Measurements from ENCODE around the gene SLC22A31.

The SLC22A31 gene

DNA sequence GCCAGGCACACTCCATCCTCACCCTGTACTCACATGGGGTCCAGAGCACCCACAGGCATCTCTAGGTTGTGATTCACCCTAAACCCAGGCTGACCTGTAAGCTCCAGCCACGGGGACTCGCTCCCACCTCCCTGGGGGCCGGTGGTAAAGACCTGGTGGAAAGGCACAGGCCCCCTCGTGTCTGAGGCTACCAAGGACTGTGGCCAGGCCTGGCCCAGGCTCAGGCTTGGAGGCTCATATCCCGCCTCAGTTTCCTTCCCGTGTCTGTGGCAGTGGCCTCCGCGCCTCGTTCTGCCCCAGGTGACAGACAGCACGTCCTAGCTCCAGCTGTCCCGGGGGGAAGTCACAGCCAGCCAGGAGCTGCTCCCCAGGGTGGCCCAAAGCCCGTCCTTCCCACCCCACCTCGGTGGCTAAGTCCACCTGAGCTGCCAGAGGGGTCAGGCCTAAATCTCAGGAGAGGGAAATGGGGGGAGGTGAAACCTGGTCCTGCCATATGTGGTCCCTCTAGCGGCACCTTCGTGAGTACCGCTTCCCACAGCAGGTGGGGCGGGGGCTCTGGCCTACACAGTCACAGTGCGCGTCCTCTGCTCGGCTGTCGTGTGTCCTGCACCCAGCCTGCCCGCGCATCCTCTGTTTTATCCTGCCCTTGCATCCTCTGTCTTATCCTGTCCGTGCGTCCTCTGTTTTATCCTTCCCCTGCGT lies 16.2 kb downstream of the SLC22A31 start:
- no peaks in the 10 kb centered on the region for H3K27me3 Mint-ChIP-seq (ENCODE audit: low read depth)
- H3K4me1 Mint-ChIP-seq (ENCODE audit: low read depth), result no peaks in the 10 kb centered on the region
- no peak overlapping the region for H3K4me3 Mint-ChIP-seq
- no peak overlapping the region for H3K27ac Mint-ChIP-seq
- no peaks in the 10 kb centered on the region for H3K9me3 Mint-ChIP-seq
- H3K36me3 Mint-ChIP-seq (ENCODE audit: low read depth), result no peaks in the 10 kb centered on the region

DNA sequence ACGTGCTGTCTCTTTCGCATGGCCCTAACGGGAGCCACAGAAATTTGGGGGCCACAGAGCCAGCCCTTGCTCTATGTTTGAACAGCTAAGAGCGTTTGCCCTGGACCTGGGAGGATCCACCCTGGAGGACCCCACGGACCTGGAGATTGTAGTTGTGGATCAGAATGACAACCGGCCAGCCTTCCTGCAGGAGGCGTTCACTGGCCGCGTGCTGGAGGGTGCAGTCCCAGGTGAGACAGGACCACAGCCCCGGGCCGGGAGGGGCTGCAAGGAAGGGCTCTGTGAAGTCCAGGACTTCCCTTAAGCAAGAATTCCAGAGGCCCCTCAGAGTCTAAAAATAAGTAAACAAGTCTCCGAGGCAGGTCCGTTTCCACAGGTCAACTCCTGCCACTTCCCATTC lies 16.9 kb downstream of the SLC22A31 start:
- Mint-ChIP-seq H3K27ac (no peak overlapping the region), H3K4me1 (ENCODE audit: low read depth) (no peaks in the 10 kb centered on the region), H3K36me3 (ENCODE audit: low read depth) (no peaks in the 10 kb centered on the region), H3K4me3 (no peak overlapping the region), H3K27me3 (ENCODE audit: low read depth) (no peaks in the 10 kb centered on the region), H3K9me3 (no peaks in the 10 kb centered on the region)

DNA sequence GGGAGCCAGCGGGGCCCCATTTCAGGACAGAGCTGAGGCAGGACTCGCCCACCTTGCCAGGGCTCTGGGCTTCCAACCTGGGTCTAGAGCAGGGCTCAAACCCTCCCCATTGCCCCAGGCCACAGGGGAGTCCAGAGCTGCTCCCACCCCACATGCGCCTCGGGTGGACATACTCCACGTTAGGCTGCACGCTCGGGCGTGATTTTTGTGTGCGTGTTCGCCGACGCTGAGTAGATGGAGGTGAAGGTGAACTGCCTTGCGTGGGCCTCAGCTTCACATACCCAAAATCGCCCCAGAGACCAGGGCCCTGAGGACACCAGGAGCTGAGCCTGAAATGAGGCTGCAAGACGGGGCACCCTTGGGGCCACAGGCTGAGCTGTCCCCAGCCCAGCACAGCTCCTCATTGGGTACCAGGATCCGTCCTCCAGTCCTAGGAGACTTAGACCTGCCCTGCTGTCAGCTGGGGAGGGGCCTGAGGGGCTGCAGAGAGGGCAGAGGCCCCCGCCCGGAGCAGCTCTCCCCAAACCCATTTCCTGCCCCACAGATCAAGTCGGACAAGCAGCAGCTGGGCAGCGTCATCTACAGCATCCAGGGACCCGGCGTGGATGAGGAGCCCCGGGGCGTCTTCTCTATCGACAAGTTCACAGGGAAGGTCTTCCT lies 20.6 kb downstream of the SLC22A31 start:
- no peak overlapping the region for H3K4me3 Mint-ChIP-seq
- no peaks in the 10 kb centered on the region for H3K27me3 Mint-ChIP-seq (ENCODE audit: low read depth)

DNA sequence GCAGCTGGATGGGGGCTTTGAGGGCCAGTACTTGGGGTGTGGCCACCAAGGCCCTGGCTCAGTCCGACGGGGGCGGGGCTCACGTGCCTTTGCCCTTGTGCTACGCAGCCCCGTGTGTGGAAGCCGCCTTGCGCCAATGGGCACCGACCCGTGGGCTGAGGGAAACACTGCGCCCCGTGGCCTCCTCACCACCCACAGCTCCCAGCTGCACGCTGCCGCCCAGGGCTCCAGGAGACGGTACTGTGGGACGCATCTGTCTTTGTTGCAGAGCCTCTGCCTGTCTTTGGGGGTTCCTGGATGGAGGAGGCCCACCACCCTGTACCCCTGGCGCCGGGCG lies 21.2 kb downstream of the SLC22A31 start:
- Mint-ChIP-seq H3K27me3 (ENCODE audit: low read depth) (no peaks in the 10 kb centered on the region), H3K27ac (no peak overlapping the region), H3K9me3 (no peaks in the 10 kb centered on the region), H3K36me3 (ENCODE audit: low read depth) (no peaks in the 10 kb centered on the region), H3K4me1 (ENCODE audit: low read depth) (no peaks in the 10 kb centered on the region), H3K4me3 (no peak overlapping the region)

More for the DNA sequence above, 20.6 kb downstream of the SLC22A31 start:
- no peaks in the 10 kb centered on the region for H3K9me3 Mint-ChIP-seq
- no peaks in the 10 kb centered on the region for H3K36me3 Mint-ChIP-seq (ENCODE audit: low read depth)
- H3K4me1 Mint-ChIP-seq (ENCODE audit: low read depth), result no peaks in the 10 kb centered on the region
- H3K27ac Mint-ChIP-seq, result no peak overlapping the region

DNA sequence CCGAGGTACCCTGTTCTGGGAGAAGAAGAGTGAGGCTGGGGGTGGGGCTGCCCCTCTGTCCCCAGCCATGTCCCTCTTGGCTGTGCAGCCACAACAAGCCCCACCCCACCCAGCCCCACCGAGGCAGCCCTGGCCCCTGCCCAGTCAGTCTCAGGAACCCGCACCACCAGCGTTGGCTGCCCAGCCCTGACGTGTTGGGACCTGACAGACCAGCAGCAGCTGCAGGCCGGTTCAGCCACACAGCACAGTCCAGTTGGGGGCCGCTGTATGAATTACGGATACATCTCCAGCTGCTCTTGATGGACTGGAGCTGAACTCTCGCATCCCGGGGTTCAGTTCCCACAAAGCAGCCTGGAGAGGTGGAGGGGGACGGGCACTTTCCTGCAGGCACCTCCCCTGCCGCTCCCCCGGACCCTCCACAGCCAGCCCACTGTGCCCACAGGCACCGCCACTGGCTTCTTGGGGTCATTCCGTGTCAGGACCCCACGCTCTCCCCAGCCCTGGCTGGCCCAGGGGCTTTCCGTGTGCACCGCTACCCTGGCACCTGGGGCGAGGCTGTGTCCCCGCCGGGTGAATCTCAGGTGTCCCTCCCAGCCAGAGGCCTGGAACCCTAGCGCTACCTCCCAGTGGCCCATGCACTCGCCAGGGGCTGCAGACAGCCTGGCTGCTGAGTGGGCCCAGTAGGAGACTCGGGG lies 21.7 kb downstream of the SLC22A31 start:
- Mint-ChIP-seq H3K36me3 (ENCODE audit: low read depth) (no peaks in the 10 kb centered on the region), H3K4me3 (no peak overlapping the region), H3K4me1 (ENCODE audit: low read depth) (no peaks in the 10 kb centered on the region), H3K9me3 (no peaks in the 10 kb centered on the region), H3K27me3 (ENCODE audit: low read depth) (no peaks in the 10 kb centered on the region), H3K27ac (no peak overlapping the region)

DNA sequence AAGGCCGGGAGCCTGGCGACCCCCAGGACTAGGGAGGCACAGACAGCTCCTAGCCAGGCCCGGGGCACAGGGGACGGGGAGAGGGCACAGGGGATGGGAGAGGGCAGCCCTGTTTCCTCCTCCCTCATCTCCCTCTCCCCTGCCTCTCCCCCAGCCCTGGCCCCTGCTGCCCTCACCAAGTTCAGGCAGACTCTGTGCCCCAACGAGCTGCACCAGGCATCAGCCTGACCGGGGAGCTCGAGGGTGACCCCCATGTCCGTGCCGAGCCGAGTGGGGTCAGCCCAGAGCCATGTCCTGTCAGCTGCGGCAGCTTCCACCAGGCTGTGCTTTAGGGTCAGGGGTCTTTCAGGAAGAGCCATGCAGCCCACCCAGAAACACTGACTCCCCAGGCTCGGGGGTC lies 22.8 kb downstream of the SLC22A31 start:
- Mint-ChIP-seq H3K9me3 (no peaks in the 10 kb centered on the region), H3K27ac (no peak overlapping the region), H3K4me1 (ENCODE audit: low read depth) (no peaks in the 10 kb centered on the region), H3K4me3 (no peak overlapping the region), H3K27me3 (ENCODE audit: low read depth) (no peaks in the 10 kb centered on the region), H3K36me3 (ENCODE audit: low read depth) (no peaks in the 10 kb centered on the region)

DNA sequence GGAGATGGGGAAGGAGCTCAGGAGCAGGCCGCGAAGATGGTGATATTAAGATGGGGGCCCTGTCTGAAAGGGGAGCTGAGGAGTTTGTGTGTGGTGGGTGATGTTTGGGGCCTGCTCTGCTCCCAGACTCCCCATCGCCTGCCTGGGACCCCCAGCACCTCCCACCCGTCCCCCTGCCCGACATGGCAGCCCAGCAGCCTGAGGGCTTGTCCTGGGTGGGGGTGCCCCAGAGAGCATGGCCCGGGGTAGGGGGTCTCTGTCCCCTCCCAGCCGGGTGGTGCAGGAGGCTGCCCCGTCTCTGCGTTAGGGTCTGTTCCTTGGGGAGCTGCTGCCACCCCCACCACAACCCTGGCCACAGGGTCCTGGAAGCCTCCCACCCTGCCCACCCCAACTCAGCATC lies 23.6 kb downstream of the SLC22A31 start:
- H3K36me3 Mint-ChIP-seq (ENCODE audit: low read depth), result no peaks in the 10 kb centered on the region
- no peaks in the 10 kb centered on the region for H3K9me3 Mint-ChIP-seq
- no peak overlapping the region for H3K4me3 Mint-ChIP-seq
- no peaks in the 10 kb centered on the region for H3K4me1 Mint-ChIP-seq (ENCODE audit: low read depth)
- H3K27ac Mint-ChIP-seq, result no peak overlapping the region
- no peaks in the 10 kb centered on the region for H3K27me3 Mint-ChIP-seq (ENCODE audit: low read depth)

DNA sequence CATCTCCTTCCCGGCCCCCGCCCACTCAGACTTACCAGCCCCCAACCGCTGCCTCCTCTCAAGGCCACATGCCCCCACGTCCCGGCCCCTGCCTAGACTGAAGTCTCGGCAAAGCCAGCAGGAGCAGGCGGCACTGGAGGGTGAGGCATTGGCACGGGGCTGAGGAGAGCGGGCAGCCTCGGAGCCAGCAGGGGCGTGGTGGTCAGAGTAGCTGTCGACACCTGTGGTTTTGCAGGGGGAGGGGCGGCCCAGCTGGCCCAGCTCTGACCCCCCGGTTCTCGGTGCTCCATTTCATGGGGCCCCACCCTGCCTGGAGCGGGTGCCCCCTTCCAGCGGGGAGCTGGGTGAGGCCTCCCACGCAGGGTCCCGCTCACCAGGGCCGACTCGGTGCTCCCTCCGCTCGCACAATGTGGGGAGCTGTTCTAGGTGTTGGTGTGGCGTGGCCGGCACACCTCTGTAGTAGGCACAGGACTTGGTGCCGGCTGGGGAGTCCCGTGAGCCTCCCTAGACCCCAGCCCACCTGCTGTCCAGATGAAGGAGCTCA lies 24.1 kb downstream of the SLC22A31 start:
- no peak overlapping the region for H3K27ac Mint-ChIP-seq
- no peak overlapping the region for H3K4me3 Mint-ChIP-seq
- no peaks in the 10 kb centered on the region for H3K36me3 Mint-ChIP-seq (ENCODE audit: low read depth)
- no peaks in the 10 kb centered on the region for H3K9me3 Mint-ChIP-seq
- H3K4me1 Mint-ChIP-seq (ENCODE audit: low read depth), result no peaks in the 10 kb centered on the region
- H3K27me3 Mint-ChIP-seq (ENCODE audit: low read depth), result no peaks in the 10 kb centered on the region

DNA sequence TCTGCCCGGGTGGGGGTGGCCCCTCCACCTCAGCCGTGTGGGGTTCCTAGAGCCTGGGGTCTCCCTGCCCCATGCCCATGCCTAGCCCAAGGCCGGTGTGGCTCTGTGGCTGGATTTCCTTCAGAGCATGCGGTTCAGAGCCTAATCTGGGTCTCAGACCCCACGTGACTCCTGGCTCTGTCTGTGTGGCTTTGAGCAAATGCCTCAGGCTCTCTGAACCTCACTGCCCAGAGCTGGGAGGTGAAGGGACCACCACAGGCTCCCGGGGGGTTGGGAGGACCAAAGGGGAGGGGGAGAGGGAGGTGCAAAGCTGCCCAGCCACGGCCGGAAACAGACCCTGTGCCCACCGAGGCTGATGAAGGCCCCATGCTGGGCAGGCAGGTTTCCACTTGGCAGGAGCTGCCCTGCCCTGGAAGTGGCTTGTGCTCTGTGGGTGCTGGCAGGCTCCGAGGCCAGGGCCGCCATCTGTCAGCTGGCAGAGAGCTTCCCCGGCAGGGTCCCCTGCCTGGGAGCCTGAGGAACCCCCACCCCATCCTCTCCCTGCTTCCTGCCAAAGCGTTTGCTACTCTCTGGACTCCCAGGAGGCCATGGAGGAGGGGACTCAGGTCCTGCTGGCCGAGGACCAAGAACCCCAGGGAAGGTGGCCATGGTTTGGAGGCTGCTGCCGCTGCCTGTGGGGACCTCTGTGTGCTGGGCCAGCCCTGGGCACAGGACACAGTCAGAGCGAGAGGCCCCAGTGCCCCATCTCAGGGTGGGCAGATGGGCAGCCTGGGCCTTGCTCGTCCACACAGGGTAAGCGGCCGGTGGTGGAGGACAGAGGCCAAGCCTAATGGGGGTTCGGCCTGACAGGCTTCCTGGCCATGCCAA lies 24.8 kb downstream of the SLC22A31 start:
- Mint-ChIP-seq H3K27ac (no peak overlapping the region), H3K9me3 (no peaks in the 10 kb centered on the region), H3K36me3 (ENCODE audit: low read depth) (no peaks in the 10 kb centered on the region), H3K4me1 (ENCODE audit: low read depth) (peaks cover 4% of the 10 kb centered on the region), H3K4me3 (no peak overlapping the region), H3K27me3 (ENCODE audit: low read depth) (no peaks in the 10 kb centered on the region)

DNA sequence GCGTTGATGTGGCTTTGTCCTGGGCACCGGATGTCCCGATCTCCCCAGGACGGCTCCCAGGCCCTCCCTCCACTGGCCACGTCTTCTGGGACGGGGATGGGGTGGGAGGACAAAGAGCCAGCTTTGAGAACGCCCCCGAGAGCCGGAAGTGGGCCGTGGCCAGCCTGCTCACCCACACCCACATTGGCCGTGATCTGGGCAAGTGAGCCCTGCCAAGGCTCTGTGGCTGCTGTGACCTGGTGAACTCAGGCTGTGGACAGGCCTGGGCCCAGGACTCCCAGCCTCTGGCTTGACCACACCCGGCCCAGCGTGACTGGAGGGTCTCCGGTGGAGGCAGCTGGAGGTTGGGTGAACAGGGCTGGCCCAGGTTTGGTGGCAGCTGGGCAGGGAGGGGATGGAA lies 25.5 kb downstream of the SLC22A31 start:
- H3K27me3 Mint-ChIP-seq (ENCODE audit: low read depth), result no peaks in the 10 kb centered on the region
- H3K4me3 Mint-ChIP-seq, result no peak overlapping the region
- no peak overlapping the region for H3K27ac Mint-ChIP-seq
- no peaks in the 10 kb centered on the region for H3K9me3 Mint-ChIP-seq
- peaks cover 6% of the 10 kb centered on the region for H3K4me1 Mint-ChIP-seq (ENCODE audit: low read depth)
- no peaks in the 10 kb centered on the region for H3K36me3 Mint-ChIP-seq (ENCODE audit: low read depth)

DNA sequence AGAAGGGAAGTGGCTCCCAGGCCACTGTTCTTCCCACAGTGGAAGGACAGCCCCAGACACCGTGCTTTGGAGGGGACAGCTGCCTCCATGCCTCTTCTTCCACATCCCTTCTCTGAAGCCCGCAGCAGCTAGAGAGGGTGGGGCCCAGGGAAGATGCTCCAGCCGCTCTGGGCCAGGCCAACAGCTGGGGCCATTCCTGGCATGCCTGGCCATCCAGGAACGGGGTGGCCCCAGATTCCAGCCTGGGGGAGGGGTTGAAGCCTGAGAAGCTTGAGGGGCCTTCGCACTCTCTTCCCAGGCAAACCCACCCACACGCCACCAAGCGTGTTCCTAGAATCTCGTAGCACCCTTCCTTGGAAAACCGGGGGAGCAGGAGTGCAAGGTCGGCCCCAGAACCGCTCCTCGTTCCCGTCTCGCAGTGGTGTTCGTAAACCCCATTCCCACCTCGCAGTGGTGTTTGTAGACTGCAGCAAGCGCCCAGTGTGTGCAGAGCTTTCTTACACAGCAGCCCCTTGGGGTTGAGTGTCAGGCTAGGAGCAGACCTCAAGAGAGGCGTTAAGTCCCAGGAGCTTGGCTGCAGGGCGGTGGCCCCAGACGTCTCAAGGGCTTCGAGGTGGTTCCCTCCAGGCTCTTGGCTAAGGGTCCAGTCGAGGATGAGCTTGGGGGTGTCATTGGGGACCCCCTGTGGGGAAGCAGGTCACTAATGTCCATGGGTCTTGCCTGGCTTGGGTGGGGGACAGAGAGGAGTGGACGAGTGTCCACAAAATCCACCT lies 26.1 kb downstream of the SLC22A31 start:
- no peak overlapping the region for H3K27ac Mint-ChIP-seq
- no peaks in the 10 kb centered on the region for H3K36me3 Mint-ChIP-seq (ENCODE audit: low read depth)
- H3K27me3 Mint-ChIP-seq (ENCODE audit: low read depth), result peaks cover 2% of the 10 kb centered on the region
- H3K9me3 Mint-ChIP-seq, result no peaks in the 10 kb centered on the region
- peaks cover 6% of the 10 kb centered on the region for H3K4me1 Mint-ChIP-seq (ENCODE audit: low read depth)
- no peak overlapping the region for H3K4me3 Mint-ChIP-seq

DNA sequence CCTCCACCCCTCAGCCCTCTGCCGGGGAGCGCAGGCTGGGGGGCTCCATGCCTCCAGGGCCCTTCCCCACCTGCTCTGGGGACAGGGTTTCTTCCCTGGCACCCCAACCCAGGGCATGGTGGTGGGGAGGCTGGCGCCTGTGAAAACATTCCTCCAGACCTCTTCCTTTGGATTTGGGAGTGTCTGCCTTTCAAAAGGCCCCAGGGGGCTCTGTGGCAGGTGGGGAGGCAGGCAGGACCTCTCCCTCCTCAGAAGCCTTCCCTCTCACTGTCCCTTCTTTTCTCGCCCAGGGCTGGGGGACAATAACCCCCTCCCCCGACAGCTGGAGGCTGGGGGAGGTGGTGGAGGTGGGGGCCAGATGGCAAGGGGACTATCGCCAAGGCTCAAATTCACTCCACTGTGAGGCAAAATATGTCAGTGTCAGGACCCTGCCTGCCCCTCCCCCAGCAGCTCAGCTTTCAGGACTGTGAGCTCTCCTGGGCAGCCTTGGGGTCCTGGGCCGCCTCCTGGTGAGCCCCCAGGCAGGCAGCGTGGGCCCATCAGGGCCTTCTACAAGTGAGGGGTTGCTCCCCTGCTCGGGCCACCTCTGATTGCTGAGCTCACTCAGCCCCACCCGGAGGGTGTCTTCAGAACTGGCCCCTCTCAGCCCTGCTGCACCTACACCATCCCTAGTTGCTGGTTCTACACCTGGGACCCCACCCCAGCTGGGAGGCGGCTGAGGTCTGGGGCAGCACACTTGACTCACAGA lies 27.0 kb downstream of the SLC22A31 start:
- no peak overlapping the region for H3K27ac Mint-ChIP-seq
- peaks cover 6% of the 10 kb centered on the region for H3K4me1 Mint-ChIP-seq (ENCODE audit: low read depth)
- H3K4me3 Mint-ChIP-seq, result no peak overlapping the region
- peaks cover 6% of the 10 kb centered on the region for H3K27me3 Mint-ChIP-seq (ENCODE audit: low read depth)
- no peaks in the 10 kb centered on the region for H3K36me3 Mint-ChIP-seq (ENCODE audit: low read depth)
- H3K9me3 Mint-ChIP-seq, result no peaks in the 10 kb centered on the region

DNA sequence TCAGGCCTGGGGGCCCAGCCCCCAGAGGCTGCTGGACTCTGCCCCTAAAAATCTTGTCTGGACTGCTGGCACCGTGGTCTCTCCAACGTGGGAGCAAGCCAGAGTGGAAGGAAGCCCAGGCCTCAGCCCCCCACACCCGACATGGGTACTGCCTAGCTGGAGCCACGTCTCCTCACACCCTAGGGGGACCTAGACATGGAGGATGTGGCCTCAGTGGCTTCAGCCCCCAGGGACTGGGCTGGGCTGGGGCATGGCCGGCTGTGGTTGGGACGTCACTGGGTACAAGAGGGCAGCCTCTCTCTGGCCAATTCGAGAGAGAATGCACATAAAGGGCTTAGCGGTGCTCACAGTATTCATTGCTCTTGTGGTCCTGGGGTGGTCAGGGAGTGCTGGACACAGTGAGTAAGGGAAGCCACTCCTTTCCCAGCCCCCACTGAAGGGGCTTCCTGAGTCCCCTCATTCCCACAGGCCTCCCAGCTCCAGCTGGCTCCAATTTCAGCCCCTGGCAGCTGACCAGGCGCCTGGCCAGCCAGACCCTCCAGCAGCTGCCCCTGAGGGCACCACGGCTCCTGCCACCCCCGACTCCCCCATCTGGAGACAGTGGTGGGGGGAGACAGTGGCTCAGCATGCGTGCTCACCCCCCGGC lies 27.7 kb downstream of the SLC22A31 start:
- Mint-ChIP-seq H3K4me1 (ENCODE audit: low read depth) (peaks cover 6% of the 10 kb centered on the region), H3K9me3 (no peaks in the 10 kb centered on the region), H3K4me3 (no peak overlapping the region), H3K36me3 (ENCODE audit: low read depth) (no peaks in the 10 kb centered on the region), H3K27ac (no peak overlapping the region), H3K27me3 (ENCODE audit: low read depth) (peaks cover 6% of the 10 kb centered on the region)

Data from T-helper 1 cell treated with Interleukin-12 subunit alpha and Interleukin-12 subunit beta and Interleukin-4 antibody, amounts not matched to agents 30 μg/mL and 1 μg/mL, for 36 hours (primary cell).